Measurements from ENCODE around the gene HTR2A. TPM values are rescaled to one million over a fixed set of nuclear protein-coding genes. Genes with fewer than 3 reads are reported as not detected.

HTR2A gene
- total RNA-seq, 1 experiment from 2014 or later, result not detected

GRCh38 chr13:46913757-46914156, 16.9 kb upstream of the HTR2A start:
- no TSS peak for BruUV-seq (replicated peaks)
- no peaks in the 10 kb centered on the region for H3K9me3 Mint-ChIP-seq (ENCODE audit: unreplicated experiment)
- H3K27ac Mint-ChIP-seq (ENCODE audit: unreplicated experiment), result no peak overlapping the region
- H3K36me3 ChIP-seq (ENCODE audit: control insufficient read depth, insufficient read depth, low read length), result no peaks in the 10 kb centered on the region
- no peaks in the 10 kb centered on the region for H3K36me3 Mint-ChIP-seq (ENCODE audit: insufficient read depth, unreplicated experiment)
- no peaks in the 10 kb centered on the region for H3K4me1 ChIP-seq
- no peaks in the 10 kb centered on the region for H3K9me3 ChIP-seq
- no peak overlapping the region for H3K4me3 Mint-ChIP-seq (ENCODE audit: unreplicated experiment)
- POLR2A ChIA-PET, result no interaction called here
- peaks cover 12% of the 10 kb centered on the region for H3K27me3 Mint-ChIP-seq (ENCODE audit: insufficient read depth, unreplicated experiment)
- no peaks in the 10 kb centered on the region for H3K27me3 ChIP-seq (replicated peaks; ENCODE audit: control insufficient read depth, insufficient read depth, low read length)
- CTCF ChIA-PET, result no interaction called here
- TF ChIP-seq CTCF (IDR thresholded peaks at IDR 0.05; ENCODE audit: insufficient read depth in 1 of 2, low read depth in 1 of 2, low read length in 1 of 2, severe bottlenecking in 1 of 2, unreplicated experiment in 1 of 2), result no peak
- no peak overlapping the region for H3K4me3 ChIP-seq (ENCODE audit: low read depth, low read length)
- H3K4me1 Mint-ChIP-seq (ENCODE audit: low read depth, unreplicated experiment), result no peaks in the 10 kb centered on the region
- intact Hi-C loops (cut with micrococcal nuclease; ENCODE audit: unreplicated experiment), result no loop called here
- DNase-seq, result no peak

DNA sequence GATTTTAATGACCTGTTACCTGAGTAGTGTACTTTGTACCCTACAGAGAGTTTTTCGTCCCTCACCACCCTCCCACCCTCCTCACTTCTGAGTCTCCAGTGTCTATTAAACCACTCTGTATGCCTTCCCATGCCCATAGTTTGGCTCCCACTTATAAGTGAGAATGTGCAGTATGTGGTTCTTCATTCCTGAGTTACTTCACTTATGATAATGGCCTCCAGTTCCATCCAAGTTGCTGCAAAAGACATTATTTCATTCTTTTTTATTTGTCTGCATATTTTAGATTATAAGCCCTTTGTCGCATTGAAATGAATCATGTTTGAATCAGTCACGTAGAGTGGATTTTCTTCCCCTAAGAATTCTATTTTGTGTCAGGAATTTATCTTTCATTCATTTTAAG, 12.2 kb upstream of the HTR2A start:
- Mint-ChIP-seq H3K27ac (ENCODE audit: unreplicated experiment) (no peak overlapping the region), H3K36me3 (ENCODE audit: insufficient read depth, unreplicated experiment) (no peaks in the 10 kb centered on the region), H3K9me3 (ENCODE audit: unreplicated experiment) (no peaks in the 10 kb centered on the region), H3K4me3 (ENCODE audit: unreplicated experiment) (no peak overlapping the region), H3K27me3 (ENCODE audit: insufficient read depth, unreplicated experiment) (peaks cover 15% of the 10 kb centered on the region), H3K4me1 (ENCODE audit: low read depth, unreplicated experiment) (no peaks in the 10 kb centered on the region)
- no peak for TF ChIP-seq CTCF (IDR thresholded peaks at IDR 0.05; ENCODE audit: insufficient read depth in 1 of 2, low read depth in 1 of 2, low read length in 1 of 2, severe bottlenecking in 1 of 2, unreplicated experiment in 1 of 2)
- no peaks in the 10 kb centered on the region for H3K36me3 ChIP-seq (ENCODE audit: control insufficient read depth, insufficient read depth, low read length)
- H3K4me1 ChIP-seq, result no peaks in the 10 kb centered on the region
- BruUV-seq (replicated peaks), result no TSS peak
- H3K9me3 ChIP-seq, result no peaks in the 10 kb centered on the region
- CTCF ChIA-PET, result no interaction called here
- no peaks in the 10 kb centered on the region; the same call in 1 of the 2 replicates for H3K27me3 ChIP-seq (replicated peaks; ENCODE audit: control insufficient read depth, insufficient read depth, low read length)
- DNase-seq, result no peak
- no peak overlapping the region for H3K4me3 ChIP-seq (ENCODE audit: low read depth, low read length)
- intact Hi-C loops (cut with micrococcal nuclease; ENCODE audit: unreplicated experiment), result no loop called here
- POLR2A ChIA-PET, result no interaction called here

- no peaks in the 10 kb centered on the region for H3K36me3 ChIP-seq (ENCODE audit: control insufficient read depth, insufficient read depth, low read length)
- Mint-ChIP-seq H3K4me3 (ENCODE audit: unreplicated experiment) (no peak overlapping the region), H3K36me3 (ENCODE audit: insufficient read depth, unreplicated experiment) (no peaks in the 10 kb centered on the region), H3K27me3 (ENCODE audit: insufficient read depth, unreplicated experiment) (peaks cover 15% of the 10 kb centered on the region), H3K9me3 (ENCODE audit: unreplicated experiment) (no peaks in the 10 kb centered on the region), H3K27ac (ENCODE audit: unreplicated experiment) (no peak overlapping the region), H3K4me1 (ENCODE audit: low read depth, unreplicated experiment) (no peaks in the 10 kb centered on the region)
- H3K27me3 ChIP-seq (replicated peaks; ENCODE audit: control insufficient read depth, insufficient read depth, low read length), result no peaks in the 10 kb centered on the region; the same call in 1 of the 2 replicates
- H3K4me3 ChIP-seq (ENCODE audit: low read depth, low read length), result no peak overlapping the region
- H3K9me3 ChIP-seq, result no peaks in the 10 kb centered on the region
- DNase-seq, result no peak
- H3K4me1 ChIP-seq, result no peaks in the 10 kb centered on the region
- no peak for TF ChIP-seq CTCF (IDR thresholded peaks at IDR 0.05; ENCODE audit: insufficient read depth in 1 of 2, low read depth in 1 of 2, low read length in 1 of 2, severe bottlenecking in 1 of 2, unreplicated experiment in 1 of 2)
- ChIA-PET CTCF (no interaction called here), POLR2A (no interaction called here)
- intact Hi-C loops (cut with micrococcal nuclease; ENCODE audit: unreplicated experiment), result no loop called here
- BruUV-seq (replicated peaks), result no TSS peak
Measured at GRCh38 chr13:46908501-46908900, 11.6 kb upstream of the HTR2A start.

Measured in Caco-2 (cell line).